Muscle of leg (tissue), 16 donors: ENCODE measurements around the gene RHOBTB3. TPM values are rescaled to one million over a fixed set of nuclear protein-coding genes. Genes with fewer than 3 reads are reported as not detected.
A peak's percentile ranks its signal among the peaks of the same experiment; 100 is the strongest.

Experiments used
- DNase-seq: peaks from one replicate; pipeline ENCODE4 v3.0.0; 2013
- H3K27ac ChIP-seq: one replicate; pipeline ENCODE4 v1.5.1; 2013; ENCODE audit warnings: mild to moderate bottlenecking, low read length, control low read depth
- H3K27me3 ChIP-seq: one replicate; pipeline ENCODE4 v1.6.1; 2013; ENCODE audit warnings: low read length; ENCODE audit not compliant: control insufficient read depth, insufficient read depth
- H3K36me3 ChIP-seq: one replicate; pipeline ENCODE4 v1.6.1; 2013; ENCODE audit warnings: low read length; ENCODE audit not compliant: control insufficient read depth, insufficient read depth
- H3K4me1 ChIP-seq: one replicate; pipeline ENCODE4 v1.6.1; 2013; ENCODE audit warnings: low read length; ENCODE audit not compliant: control insufficient read depth, insufficient read depth
- H3K4me3 ChIP-seq: one replicate; pipeline ENCODE4 v1.5.1; 2013; ENCODE audit warnings: low read length, control low read depth
- H3K9me3 ChIP-seq: replicated peaks from 2 replicates; pipeline ENCODE4 v1.6.1; 2013; ENCODE audit warnings: low read depth, low read length; ENCODE audit not compliant: control insufficient read depth
- WGBS: methylation state at CpG from one replicate; pipeline ENCODE4 v1.1.5; 2013; ENCODE audit warnings: missing lambda C conversion rate; ENCODE audit not compliant: insufficient coverage; 5-methylcytosine and 5-hydroxymethylcytosine counted together
- long read RNA-seq, 11 donors: transcript quantifications; one replicate each; lab custom pipeline, GENCODE V29; 2026
- polyA plus RNA-seq, 8 donors: library from polyadenylated mRNA; unstranded; fragments of 120-200 nt; gene quantifications; one replicate each; pipeline versions ENCODE4 v1.2.1 to v1.2.3, GENCODE V29; 2013; ENCODE audit warnings: inconsistent platforms in 1 of 8, low replicate concordance in 1 of 8; ENCODE audit not compliant: insufficient read length in 8 of 8, insufficient read depth in 1 of 8
- total RNA-seq: library from RNA; stranded (reverse); fragments of 120-200 nt; gene quantifications from one replicate; pipeline ENCODE4 v1.2.4, GENCODE V29; 2013

Gene RHOBTB3, protein sequence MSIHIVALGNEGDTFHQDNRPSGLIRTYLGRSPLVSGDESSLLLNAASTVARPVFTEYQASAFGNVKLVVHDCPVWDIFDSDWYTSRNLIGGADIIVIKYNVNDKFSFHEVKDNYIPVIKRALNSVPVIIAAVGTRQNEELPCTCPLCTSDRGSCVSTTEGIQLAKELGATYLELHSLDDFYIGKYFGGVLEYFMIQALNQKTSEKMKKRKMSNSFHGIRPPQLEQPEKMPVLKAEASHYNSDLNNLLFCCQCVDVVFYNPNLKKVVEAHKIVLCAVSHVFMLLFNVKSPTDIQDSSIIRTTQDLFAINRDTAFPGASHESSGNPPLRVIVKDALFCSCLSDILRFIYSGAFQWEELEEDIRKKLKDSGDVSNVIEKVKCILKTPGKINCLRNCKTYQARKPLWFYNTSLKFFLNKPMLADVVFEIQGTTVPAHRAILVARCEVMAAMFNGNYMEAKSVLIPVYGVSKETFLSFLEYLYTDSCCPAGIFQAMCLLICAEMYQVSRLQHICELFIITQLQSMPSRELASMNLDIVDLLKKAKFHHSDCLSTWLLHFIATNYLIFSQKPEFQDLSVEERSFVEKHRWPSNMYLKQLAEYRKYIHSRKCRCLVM
- 153 TPM for total RNA-seq
- polyA plus RNA-seq, result 100 to 1,000 TPM in 3 of 8 donors, 10 to 100 TPM in 5; 63.6 to 110 (median 90.8) TPM
- long read RNA-seq, donor 1, full-length matches to known transcripts, result 10 of 24 reads
- long read RNA-seq, donor 1, partial matches to known transcripts, result 8 of 24 reads
- long read RNA-seq, donor 1, other reads (novel, unspliced or antisense), result 6 of 24 reads
- long read RNA-seq, donor 2, full-length matches to known transcripts, result 1 of 7 reads
- long read RNA-seq, donor 2, partial matches to known transcripts, result 0 of 7 reads
- long read RNA-seq, donor 2, other reads (novel, unspliced or antisense), result 6 of 7 reads
- long read RNA-seq, donor 3, full-length matches to known transcripts, result 17 of 29 reads
- long read RNA-seq, donor 3, partial matches to known transcripts, result 12 of 29 reads
- long read RNA-seq, donor 3, other reads (novel, unspliced or antisense), result 0 of 29 reads
- long read RNA-seq, donor 4, full-length matches to known transcripts, result 7 of 30 reads
- long read RNA-seq, donor 4, partial matches to known transcripts, result 23 of 30 reads
- long read RNA-seq, donor 4, other reads (novel, unspliced or antisense), result 0 of 30 reads
- long read RNA-seq, donor 5, full-length matches to known transcripts, result 37 of 126 reads
- long read RNA-seq, donor 5, partial matches to known transcripts, result 52 of 126 reads
- long read RNA-seq, donor 5, other reads (novel, unspliced or antisense), result 37 of 126 reads
- long read RNA-seq, donor 6, full-length matches to known transcripts, result 12 of 49 reads
- long read RNA-seq, donor 6, partial matches to known transcripts, result 37 of 49 reads
- long read RNA-seq, donor 6, other reads (novel, unspliced or antisense), result 0 of 49 reads
- long read RNA-seq, donor 7, full-length matches to known transcripts, result 11 of 47 reads
- long read RNA-seq, donor 7, partial matches to known transcripts, result 36 of 47 reads
- long read RNA-seq, donor 7, other reads (novel, unspliced or antisense), result 0 of 47 reads
- long read RNA-seq, donor 8, full-length matches to known transcripts, result 2 of 33 reads
- long read RNA-seq, donor 8, partial matches to known transcripts, result 15 of 33 reads
- long read RNA-seq, donor 8, other reads (novel, unspliced or antisense), result 16 of 33 reads
- long read RNA-seq, donor 9, full-length matches to known transcripts, result 9 of 62 reads
- long read RNA-seq, donor 9, partial matches to known transcripts, result 35 of 62 reads
- long read RNA-seq, donor 9, other reads (novel, unspliced or antisense), result 18 of 62 reads
- long read RNA-seq, donor 10, full-length matches to known transcripts, result 19 of 39 reads
- long read RNA-seq, donor 10, partial matches to known transcripts, result 20 of 39 reads
- long read RNA-seq, donor 10, other reads (novel, unspliced or antisense), result 0 of 39 reads
- long read RNA-seq, donor 11, full-length matches to known transcripts, result 7 of 42 reads
- long read RNA-seq, donor 11, partial matches to known transcripts, result 35 of 42 reads
- long read RNA-seq, donor 11, other reads (novel, unspliced or antisense), result 0 of 42 reads

DNA sequence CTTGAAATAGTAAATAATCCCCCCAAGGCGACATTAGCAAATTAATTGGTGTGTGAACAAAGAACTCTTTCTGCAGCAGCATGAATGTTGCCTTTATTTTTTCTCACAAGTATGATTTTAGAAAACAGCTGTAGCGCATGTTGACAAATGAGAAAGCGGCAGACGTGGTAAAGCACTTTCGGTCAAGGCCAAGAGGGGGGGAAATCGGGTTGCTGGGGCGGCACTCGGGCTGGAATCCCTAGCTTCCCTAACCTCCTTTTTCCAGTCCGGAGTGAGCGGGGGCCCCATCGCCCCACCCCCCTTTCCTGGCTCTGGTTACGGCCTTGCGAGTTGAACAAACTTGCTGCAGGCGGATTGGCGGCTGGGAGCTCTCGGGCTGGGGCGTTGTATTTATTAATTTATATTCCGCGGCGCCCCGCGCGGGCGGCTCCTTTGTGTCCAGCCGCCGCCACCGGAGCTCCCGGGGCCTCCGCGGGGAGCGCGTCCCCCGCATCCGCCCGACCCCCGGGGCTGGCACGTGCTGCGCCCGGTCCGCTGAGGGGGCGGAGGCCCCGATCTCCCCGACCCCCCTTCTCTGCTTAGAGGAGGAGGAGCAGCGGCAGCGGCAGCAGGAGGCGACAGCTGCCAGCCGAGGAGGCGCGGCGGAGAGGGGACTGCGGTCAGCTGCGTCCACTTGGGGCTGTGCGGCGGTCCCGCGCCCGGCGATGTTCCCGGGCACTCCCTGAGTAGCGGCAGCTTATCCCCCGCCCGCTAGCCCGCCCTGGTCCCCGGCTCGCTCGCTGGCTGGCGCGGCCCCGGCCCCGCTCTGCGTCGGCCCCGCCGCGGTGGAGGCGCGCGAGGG is at the start of gene RHOBTB3:
RHOBTB3 (plus strand) TSS at position 607 of the 841 bp plus-strand sequence. CDS start 347 bp downstream, outside the sequence.
- Histone ChIP-seq H3K4me1 (peaks cover 18% of the 10 kb centered on the region), H3K27me3 (no peaks in the 10 kb centered on the region), H3K36me3 (no peaks in the 10 kb centered on the region), H3K4me3 (peak within 1 kb of the TSS; percentile 87), H3K27ac (peak within 1 kb of the TSS; percentile 95), H3K9me3 (no peaks in the 10 kb centered on the region)
- DNase-seq, result peak; percentile 98
- under 1% methylated on average over 65 of the region's 78 CpGs for WGBS

DNA sequence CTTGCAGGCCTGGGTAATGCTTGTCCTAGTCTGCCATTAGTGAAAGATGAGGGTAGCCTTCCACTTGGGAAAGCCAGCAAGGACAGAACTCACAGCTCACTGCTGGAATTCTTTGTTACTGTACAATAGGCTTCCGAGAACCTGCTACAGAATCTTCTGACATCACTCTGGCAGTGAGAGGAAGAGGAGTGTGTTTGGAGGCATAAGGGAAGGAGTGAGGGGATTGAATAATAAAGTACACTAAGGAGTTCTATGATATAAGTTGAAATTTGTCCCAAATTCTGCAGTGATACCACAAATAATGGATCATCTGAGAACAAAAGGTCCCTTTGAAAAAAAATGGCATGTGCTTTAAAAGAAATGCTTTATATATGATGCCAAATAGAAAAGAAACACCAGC is 48.2 kb upstream of the RHOBTB3 start, which contains the start of gene SPATA9:
SPATA9 (minus strand) TSS at position 101 of the 400 bp plus-strand sequence. CDS start 137 bp downstream, outside the sequence.
- Histone ChIP-seq H3K36me3 (no peaks in the 10 kb centered on the region), H3K27ac (no peak within 1 kb of the TSS), H3K4me1 (no peaks in the 10 kb centered on the region), H3K4me3 (no peak within 1 kb of the TSS), H3K9me3 (no peaks in the 10 kb centered on the region), H3K27me3 (no peaks in the 10 kb centered on the region)
- WGBS, result no CpG with 5 or more reads among the region's 1 CpG
- no peak for DNase-seq

DNA sequence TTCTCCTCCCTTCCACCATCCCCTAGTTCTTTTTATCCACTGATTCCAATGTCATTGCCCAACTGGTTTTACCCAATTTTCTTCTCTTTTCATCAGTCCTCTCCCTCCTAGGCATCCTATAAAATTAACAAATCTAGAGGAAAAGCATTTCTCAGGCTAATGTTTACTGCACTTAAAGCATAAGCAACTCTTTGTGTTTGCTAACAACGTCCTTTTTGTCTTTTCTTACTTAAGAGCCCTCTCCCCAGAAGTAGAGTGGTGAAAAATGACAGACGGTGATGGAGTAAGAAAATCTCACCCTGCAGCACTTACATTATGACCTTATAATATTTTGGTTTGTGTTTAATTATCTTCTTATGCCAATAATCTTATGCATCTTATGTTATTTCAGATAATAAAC is 46.8 kb upstream of the RHOBTB3 start:
- Histone ChIP-seq H3K4me1 (no peaks in the 10 kb centered on the region), H3K36me3 (no peaks in the 10 kb centered on the region), H3K4me3 (no peak overlapping the region), H3K9me3 (no peaks in the 10 kb centered on the region), H3K27ac (no peak overlapping the region), H3K27me3 (no peaks in the 10 kb centered on the region)
- DNase-seq, result no peak
- no CpG with 5 or more reads among the region's 2 CpGs for WGBS

DNA sequence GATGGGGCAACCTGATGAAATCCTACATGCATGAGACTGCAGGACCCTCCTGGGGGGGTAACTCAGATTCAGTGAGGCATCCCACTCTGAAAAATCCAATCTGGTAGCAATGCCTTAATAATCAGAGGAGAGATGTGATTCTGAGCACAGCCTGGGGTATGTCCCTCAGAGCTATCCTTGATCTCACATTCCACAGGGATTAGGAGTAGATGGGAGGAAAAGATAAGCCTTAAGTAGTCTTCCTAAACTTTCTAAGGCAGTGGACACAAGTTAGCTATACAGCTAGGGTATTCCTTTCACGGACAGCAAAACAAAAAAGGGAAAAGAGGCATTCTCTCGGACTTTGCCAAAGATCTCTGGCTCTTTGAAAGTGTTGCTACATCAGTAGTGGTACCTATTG is 44.5 kb upstream of the RHOBTB3 start:
- Histone ChIP-seq H3K9me3 (no peaks in the 10 kb centered on the region), H3K27ac (no peak overlapping the region), H3K4me3 (no peak overlapping the region), H3K27me3 (no peaks in the 10 kb centered on the region), H3K4me1 (no peaks in the 10 kb centered on the region), H3K36me3 (no peaks in the 10 kb centered on the region)
- WGBS, result 53% methylated on average over 2 of the region's 2 CpGs
- no peak for DNase-seq

DNA sequence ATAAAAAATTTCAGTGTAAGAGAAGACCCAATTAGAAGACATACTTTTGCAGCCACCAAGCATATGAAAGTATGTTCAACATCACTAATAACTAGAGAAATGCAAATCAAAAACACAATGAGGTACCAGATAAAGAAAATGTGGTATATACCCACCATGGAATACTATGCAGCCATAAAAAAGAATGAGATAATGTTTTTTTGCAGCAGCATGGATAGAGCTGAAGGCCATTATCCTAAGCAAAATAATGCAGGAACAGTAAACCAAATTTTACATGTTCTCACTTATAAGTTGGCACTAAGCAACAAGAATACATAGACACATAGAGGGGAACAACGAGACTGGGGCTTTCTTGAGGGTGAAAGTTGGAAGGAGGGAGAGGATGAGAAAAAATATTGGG is 41.5 kb upstream of the RHOBTB3 start:
- Histone ChIP-seq H3K4me3 (no peak overlapping the region), H3K27ac (no peak overlapping the region), H3K27me3 (no peaks in the 10 kb centered on the region), H3K36me3 (no peaks in the 10 kb centered on the region), H3K4me1 (no peaks in the 10 kb centered on the region), H3K9me3 (no peaks in the 10 kb centered on the region)
- no peak for DNase-seq
- no CpG with 5 or more reads among the region's 1 CpG for WGBS

DNA sequence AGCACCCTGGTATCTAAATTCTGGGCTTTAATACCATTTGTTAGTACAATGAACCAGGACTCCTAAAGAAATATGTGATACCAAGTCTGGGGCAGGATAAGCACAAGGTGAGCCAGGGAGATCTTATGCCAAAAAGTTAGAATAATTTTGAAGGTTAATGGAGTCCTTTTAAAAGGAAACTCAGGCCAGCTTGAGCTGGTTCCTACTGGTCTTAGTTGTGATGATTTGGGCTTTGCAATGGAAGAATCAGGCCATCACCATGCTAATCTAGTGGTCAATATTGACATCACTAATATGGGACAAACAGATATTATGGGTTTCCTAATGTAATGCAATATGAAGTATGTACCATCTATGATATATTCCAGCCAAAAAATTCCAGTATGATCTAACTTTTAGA is 40.8 kb upstream of the RHOBTB3 start:
- Histone ChIP-seq H3K27ac (no peak overlapping the region), H3K4me3 (no peak overlapping the region)
- no peak for DNase-seq

DNA sequence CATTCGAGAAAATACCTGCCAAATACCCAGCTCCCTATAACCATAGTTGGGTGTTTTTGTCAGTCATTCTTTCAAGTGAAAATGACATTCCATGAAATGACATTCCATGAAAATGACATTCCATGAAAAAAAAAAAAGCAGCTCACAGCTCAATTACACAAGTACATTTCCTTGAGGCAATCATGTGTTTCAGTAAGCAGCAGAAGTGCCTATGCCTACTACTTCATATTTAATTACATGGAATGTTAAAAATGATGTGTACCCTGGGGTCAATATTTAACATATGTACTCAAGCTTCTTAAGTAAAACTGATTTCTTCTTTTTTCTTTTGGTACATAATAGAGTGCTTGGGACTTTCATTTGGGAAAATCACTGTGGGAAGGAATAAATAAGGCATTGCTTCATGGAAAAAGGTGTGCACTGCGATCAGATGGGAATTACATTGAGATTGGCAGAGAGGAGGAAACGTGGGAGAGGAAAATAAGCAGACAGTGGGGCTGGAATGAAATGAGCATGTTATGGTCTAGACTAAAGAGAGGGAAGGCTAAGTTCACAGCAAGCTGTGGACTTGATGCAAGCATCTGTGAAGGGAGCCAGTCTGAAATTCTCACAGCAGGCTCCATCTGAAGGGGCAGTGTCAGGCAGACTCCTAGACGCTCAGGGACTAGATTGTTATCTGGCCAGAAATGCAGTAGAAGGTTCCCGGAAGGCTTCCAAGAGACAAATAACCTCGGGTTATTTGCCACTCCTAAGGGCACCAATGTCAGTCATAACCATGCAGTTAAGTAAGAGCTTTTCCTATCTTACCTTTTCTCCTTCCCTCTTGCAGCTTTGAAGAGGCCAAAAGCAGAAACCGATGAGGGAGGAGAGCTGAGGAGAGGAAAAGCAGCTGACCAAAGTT is 33.1 kb upstream of the RHOBTB3 start:
- no peaks in the 10 kb centered on the region for H3K9me3 ChIP-seq
- H3K4me1 ChIP-seq, result no peaks in the 10 kb centered on the region
- no peak overlapping the region for H3K4me3 ChIP-seq
- no peaks in the 10 kb centered on the region for H3K27me3 ChIP-seq
- no peak for DNase-seq
- H3K36me3 ChIP-seq, result no peaks in the 10 kb centered on the region
- WGBS, result 41% methylated on average over 4 of the region's 7 CpGs
- H3K27ac ChIP-seq, result no peak overlapping the region

More for the DNA sequence above, 40.8 kb upstream of the RHOBTB3 start:
- Histone ChIP-seq H3K4me1 (no peaks in the 10 kb centered on the region), H3K9me3 (no peaks in the 10 kb centered on the region), H3K36me3 (no peaks in the 10 kb centered on the region), H3K27me3 (no peaks in the 10 kb centered on the region)
